Activated CD4-positive, alpha-beta T cell treated with anti-CD3 and anti-CD28 coated beads, Interleukin-2, amount 10 ng/mL, durations not matched to agents 24 days and 14 days (primary cell): ENCODE results near the gene CLDN18. TPM values are rescaled to one million over a fixed set of nuclear protein-coding genes. Genes with fewer than 3 reads are reported as not detected.

ENCODE experiments used
- DNase-seq: peaks from one replicate; pipeline ENCODE4 v3.0.0; 2022
- H3K27ac Mint-ChIP-seq: one replicate; pipeline ENCODE4 v1.8.0; 2022; ENCODE audit warnings: mild to moderate bottlenecking, mixed read lengths
- H3K27me3 Mint-ChIP-seq: one replicate; pipeline ENCODE4 v1.8.0; 2022; ENCODE audit warnings: mixed read lengths
- H3K36me3 Mint-ChIP-seq: one replicate; pipeline ENCODE4 v1.8.0; 2022; ENCODE audit warnings: low read depth, mild to moderate bottlenecking, mixed read lengths
- H3K4me1 Mint-ChIP-seq: one replicate; pipeline ENCODE4 v1.8.0; 2021; ENCODE audit warnings: mixed read lengths
- H3K4me3 Mint-ChIP-seq: one replicate; pipeline ENCODE4 v1.8.0; 2022; ENCODE audit warnings: mild to moderate bottlenecking, moderate library complexity, mixed read lengths
- H3K9me3 Mint-ChIP-seq: one replicate; pipeline ENCODE4 v1.8.0; 2021; ENCODE audit warnings: mixed read lengths
- intact Hi-C: fragments of 100-400 bp; cut with micrococcal nuclease; formaldehyde crosslinking; loops from one replicate; pipeline ENCODE4 v1.15.1; 2023
- total RNA-seq: library from RNA; stranded (reverse); gene quantifications from 2 replicates; pipeline ENCODE4 v1.2.3, GENCODE V29; 2022

Gene CLDN18
- not detected in 2 replicates for total RNA-seq

DNA sequence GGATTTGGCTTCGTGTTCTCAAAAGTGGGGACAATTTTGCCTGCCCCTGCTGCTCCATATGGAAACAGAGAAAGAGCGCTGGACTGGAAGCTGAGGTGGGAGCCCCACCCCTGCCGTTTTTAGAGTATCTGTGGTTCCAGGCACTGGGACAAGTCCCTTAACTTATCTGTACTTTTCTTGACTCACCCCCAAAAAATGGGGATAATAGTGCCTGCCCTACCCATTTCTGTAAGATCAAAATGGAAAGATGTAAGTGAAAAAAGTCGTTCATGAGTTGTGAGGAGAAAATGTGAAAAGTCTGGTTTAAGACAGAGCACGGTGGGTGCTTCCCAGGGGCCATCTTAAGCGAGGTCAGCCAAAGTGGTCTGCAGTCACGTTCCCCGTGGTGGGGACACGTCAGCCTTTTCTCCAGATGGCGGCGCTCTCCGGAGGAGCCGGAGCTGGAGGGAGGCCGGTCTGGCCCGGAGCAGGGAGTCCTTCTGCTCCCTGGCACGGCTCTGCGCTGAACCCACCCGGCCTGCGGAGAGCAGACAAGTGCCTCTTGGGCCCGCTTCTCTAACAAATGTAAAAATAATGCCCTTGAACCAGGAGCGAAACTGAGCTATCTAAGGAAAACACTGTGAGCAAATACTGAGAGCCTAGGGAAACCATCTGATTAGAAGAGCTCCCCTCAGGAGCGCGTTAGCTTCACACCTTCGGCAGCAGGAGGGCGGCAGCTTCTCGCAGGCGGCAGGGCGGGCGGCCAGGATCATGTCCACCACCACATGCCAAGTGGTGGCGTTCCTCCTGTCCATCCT is at the start of gene CLDN18:
CLDN18 (plus strand) TSS at position 690 of the 797 bp plus-strand sequence; CDS start at position 751, 61 bp downstream.
- Mint-ChIP-seq H3K4me1 (no peaks in the 10 kb centered on the region), H3K4me3 (no peak within 1 kb of the TSS), H3K27me3 (peaks cover 11% of the 10 kb centered on the region), H3K36me3 (no peaks in the 10 kb centered on the region), H3K9me3 (no peaks in the 10 kb centered on the region), H3K27ac (no peak within 1 kb of the TSS)
- no peak for DNase-seq
- intact Hi-C loops: no loop called here

GRCh38 chr3:137962251-137962650 is 47.7 kb upstream of the CLDN18 start:
- DNase-seq: no peak
- no peak overlapping the region for H3K4me3 Mint-ChIP-seq
- H3K9me3 Mint-ChIP-seq: no peaks in the 10 kb centered on the region

DNA sequence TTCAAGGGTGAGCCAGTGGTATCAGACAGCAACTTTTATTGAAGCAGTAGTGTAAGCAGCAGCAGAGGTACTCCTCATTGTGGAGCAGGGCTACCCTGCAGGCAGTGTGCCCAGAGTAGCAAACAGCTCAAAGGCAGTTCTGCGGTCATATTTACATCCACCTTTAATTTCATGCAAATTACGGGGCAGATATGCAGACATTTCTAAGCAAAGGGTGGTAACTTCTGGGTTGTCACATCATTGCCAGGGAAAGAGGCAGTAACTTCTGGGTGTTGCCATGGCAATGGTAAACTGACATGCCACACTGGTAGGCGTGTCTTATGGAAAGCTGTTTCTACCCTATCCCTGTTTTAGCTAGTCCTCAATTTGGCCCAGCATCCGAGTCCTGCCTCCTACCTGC is 46.5 kb upstream of the CLDN18 start:
- intact Hi-C loops: no loop called here
- no peaks in the 10 kb centered on the region for H3K36me3 Mint-ChIP-seq
- no peak overlapping the region for H3K27ac Mint-ChIP-seq
- H3K4me1 Mint-ChIP-seq: no peaks in the 10 kb centered on the region
- H3K4me3 Mint-ChIP-seq: no peak overlapping the region
- H3K27me3 Mint-ChIP-seq: peaks cover 10% of the 10 kb centered on the region
- no peak for DNase-seq
- no peaks in the 10 kb centered on the region for H3K9me3 Mint-ChIP-seq

More at GRCh38 chr3:137962251-137962650, 47.7 kb upstream of the CLDN18 start:
- Mint-ChIP-seq H3K27ac (no peak overlapping the region), H3K27me3 (peaks cover 12% of the 10 kb centered on the region), H3K36me3 (no peaks in the 10 kb centered on the region), H3K4me1 (no peaks in the 10 kb centered on the region)
- intact Hi-C loops: no loop called here

- Mint-ChIP-seq H3K27ac (no peak overlapping the region), H3K9me3 (no peaks in the 10 kb centered on the region), H3K4me3 (no peak overlapping the region), H3K27me3 (peaks cover 8% of the 10 kb centered on the region), H3K4me1 (peaks cover 3% of the 10 kb centered on the region), H3K36me3 (no peaks in the 10 kb centered on the region)
- intact Hi-C loops: loop anchor here (10.0 kb wide), 1 partner anchor 1896 kb away; no protein-coding TSS in a partner anchor
- peak; percentile 84 for DNase-seq
Observed at GRCh38 chr3:137970914-137971831, 38.8 kb upstream of the CLDN18 start.

DNA sequence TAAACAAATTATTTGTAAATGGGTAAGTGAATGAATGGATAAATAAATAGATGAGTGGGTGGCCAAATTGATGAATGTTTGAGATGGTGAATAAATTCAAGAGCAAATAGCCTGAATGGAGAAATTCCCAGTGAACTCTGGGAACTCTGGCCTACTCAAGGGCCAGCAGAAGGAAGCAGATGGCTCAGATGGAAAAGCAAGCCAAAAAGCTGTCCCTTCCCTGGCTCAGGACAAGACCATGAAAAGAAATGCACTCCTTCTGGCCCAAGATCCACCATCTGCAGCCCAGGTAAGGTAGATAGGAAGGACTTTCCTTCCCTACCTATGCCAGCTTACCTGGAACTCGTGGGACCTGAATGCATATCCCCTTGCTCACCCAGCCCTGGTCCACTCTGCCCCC is 37.6 kb upstream of the CLDN18 start:
- Mint-ChIP-seq H3K4me1 (peaks cover 3% of the 10 kb centered on the region), H3K4me3 (no peak overlapping the region), H3K27me3 (peaks cover 8% of the 10 kb centered on the region), H3K27ac (no peak overlapping the region), H3K36me3 (no peaks in the 10 kb centered on the region), H3K9me3 (no peaks in the 10 kb centered on the region)
- intact Hi-C loops: loop anchor here (10.0 kb wide), 1 partner anchor 1898 kb away; no protein-coding TSS in a partner anchor
- DNase-seq: no peak

DNA sequence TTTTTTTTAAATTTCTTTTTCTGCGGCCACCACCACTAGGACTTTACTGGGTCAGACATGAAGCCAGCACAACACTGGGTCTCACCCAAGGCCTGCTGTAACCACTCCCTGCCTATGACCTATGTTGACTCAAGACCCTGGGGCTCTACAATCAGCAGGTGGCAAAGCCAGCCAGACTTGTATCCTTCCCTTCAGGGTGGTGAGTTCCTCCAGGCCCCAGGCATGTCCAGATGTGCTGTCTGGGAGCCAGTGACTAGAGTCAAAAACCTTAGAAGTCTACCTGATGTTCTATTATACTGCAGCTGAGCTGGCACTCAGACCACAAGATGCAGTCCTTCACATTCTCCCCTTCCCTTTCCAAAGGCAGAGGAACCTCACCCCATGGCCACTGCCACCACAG is 31.6 kb upstream of the CLDN18 start:
- Mint-ChIP-seq H3K4me3 (no peak overlapping the region), H3K9me3 (no peaks in the 10 kb centered on the region), H3K27ac (no peak overlapping the region), H3K4me1 (no peaks in the 10 kb centered on the region), H3K36me3 (no peaks in the 10 kb centered on the region), H3K27me3 (no peaks in the 10 kb centered on the region)
- DNase-seq: no peak
- intact Hi-C loops: loop anchor here (10.0 kb wide), 1 partner anchor 1904 kb away; no protein-coding TSS in a partner anchor

- Mint-ChIP-seq H3K4me1 (peaks cover 2% of the 10 kb centered on the region), H3K27ac (no peak overlapping the region), H3K4me3 (no peak overlapping the region), H3K27me3 (no peaks in the 10 kb centered on the region), H3K9me3 (no peaks in the 10 kb centered on the region), H3K36me3 (no peaks in the 10 kb centered on the region)
- DNase-seq: no peak
- intact Hi-C loops: no loop called here
Observed at GRCh38 chr3:137987723-137988122, 22.2 kb upstream of the CLDN18 start.

GRCh38 chr3:137988152-137988551 is 21.8 kb upstream of the CLDN18 start:
- Mint-ChIP-seq H3K4me3 (no peak overlapping the region), H3K27me3 (no peaks in the 10 kb centered on the region), H3K27ac (no peak overlapping the region), H3K36me3 (no peaks in the 10 kb centered on the region), H3K4me1 (peaks cover 2% of the 10 kb centered on the region), H3K9me3 (no peaks in the 10 kb centered on the region)
- intact Hi-C loops: no loop called here
- DNase-seq: no peak

GRCh38 chr3:137988982-137989381 is 21.0 kb upstream of the CLDN18 start:
- DNase-seq: no peak
- no peaks in the 10 kb centered on the region for H3K27me3 Mint-ChIP-seq
- H3K4me3 Mint-ChIP-seq: no peak overlapping the region
- H3K36me3 Mint-ChIP-seq: no peaks in the 10 kb centered on the region
- H3K27ac Mint-ChIP-seq: no peak overlapping the region
- peaks cover 2% of the 10 kb centered on the region for H3K4me1 Mint-ChIP-seq
- no peaks in the 10 kb centered on the region for H3K9me3 Mint-ChIP-seq
- intact Hi-C loops: no loop called here

DNA sequence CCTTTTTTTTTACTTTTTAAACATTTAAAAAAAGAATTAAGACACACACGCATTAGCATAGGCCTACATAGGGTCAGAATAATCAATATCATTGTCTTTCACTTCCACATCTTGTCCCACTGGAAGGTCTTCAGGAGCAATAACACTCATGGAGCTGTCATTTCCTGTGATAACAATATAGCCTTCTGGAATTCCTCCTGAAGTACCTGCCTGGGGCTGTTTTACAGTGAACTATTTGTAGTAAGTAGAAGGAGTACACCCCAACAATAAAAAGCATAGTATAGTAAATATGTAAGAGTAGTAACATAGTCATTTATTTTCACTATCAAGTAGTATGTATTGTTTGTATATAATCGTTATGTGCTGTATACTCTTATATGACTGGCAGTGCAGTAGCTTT is 19.5 kb upstream of the CLDN18 start:
- intact Hi-C loops: no loop called here
- Mint-ChIP-seq H3K27ac (no peak overlapping the region), H3K27me3 (no peaks in the 10 kb centered on the region), H3K4me3 (no peak overlapping the region), H3K4me1 (peaks cover 2% of the 10 kb centered on the region), H3K36me3 (no peaks in the 10 kb centered on the region), H3K9me3 (no peaks in the 10 kb centered on the region)
- DNase-seq: no peak

GRCh38 chr3:137992592-137992991 is 17.4 kb upstream of the CLDN18 start:
- H3K4me1 Mint-ChIP-seq: peaks cover 2% of the 10 kb centered on the region
- H3K4me3 Mint-ChIP-seq: no peak overlapping the region
- no peaks in the 10 kb centered on the region for H3K9me3 Mint-ChIP-seq
- H3K27me3 Mint-ChIP-seq: peaks cover 2% of the 10 kb centered on the region
- DNase-seq: no peak
- no peak overlapping the region for H3K27ac Mint-ChIP-seq
- H3K36me3 Mint-ChIP-seq: no peaks in the 10 kb centered on the region
- intact Hi-C loops: no loop called here

- peaks cover 2% of the 10 kb centered on the region for H3K27me3 Mint-ChIP-seq
- H3K4me3 Mint-ChIP-seq: no peak overlapping the region
- H3K4me1 Mint-ChIP-seq: no peaks in the 10 kb centered on the region
- H3K36me3 Mint-ChIP-seq: no peaks in the 10 kb centered on the region
- no peak overlapping the region for H3K27ac Mint-ChIP-seq
- intact Hi-C loops: no loop called here
- no peaks in the 10 kb centered on the region for H3K9me3 Mint-ChIP-seq
- DNase-seq: no peak
Observed at GRCh38 chr3:137998121-137999042, 11.6 kb upstream of the CLDN18 start.

DNA sequence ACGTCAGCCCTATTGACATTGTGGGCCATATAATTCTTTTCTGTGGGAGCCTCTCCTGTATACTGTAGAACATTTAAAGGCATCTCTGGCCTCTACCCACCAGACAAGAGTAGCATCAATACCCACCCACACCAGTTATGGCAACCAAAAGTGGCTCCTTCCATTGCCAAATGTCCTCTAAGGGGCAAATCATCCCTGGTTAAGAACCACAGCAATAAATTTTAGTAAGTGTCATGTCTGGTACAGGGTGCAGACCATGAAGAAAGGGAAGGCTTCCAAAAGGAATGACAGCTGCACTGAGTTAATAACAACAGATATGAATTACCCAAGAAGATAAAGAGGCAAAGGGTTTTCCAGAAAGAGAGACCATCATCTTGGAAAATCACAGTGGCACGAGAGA is 6.9 kb upstream of the CLDN18 start:
- no peaks in the 10 kb centered on the region for H3K36me3 Mint-ChIP-seq
- no peaks in the 10 kb centered on the region for H3K4me1 Mint-ChIP-seq
- H3K27ac Mint-ChIP-seq: no peak overlapping the region
- intact Hi-C loops: no loop called here
- H3K27me3 Mint-ChIP-seq: peaks cover 2% of the 10 kb centered on the region
- H3K4me3 Mint-ChIP-seq: no peak overlapping the region
- no peaks in the 10 kb centered on the region for H3K9me3 Mint-ChIP-seq
- peak; percentile 18 for DNase-seq
